H9 (cell line): ENCODE measurements around the gene PHF20. TPM values are rescaled to one million over a fixed set of nuclear protein-coding genes. Genes with fewer than 3 reads are reported as not detected.

Experiments used
- DNase-seq: peaks from one replicate; pipeline ENCODE4 v3.0.0-alpha.2; 2017
- H2AFZ ChIP-seq: one replicate; pipeline ENCODE4 v1.6.1; 2013; ENCODE audit warnings: mild to moderate bottlenecking, low read length, control low read depth, moderate library complexity
- H2AK5ac ChIP-seq: 2 replicates; pipeline ENCODE4 v1.6.1; 2013; ENCODE audit warnings: low read length, control low read depth, mixed read lengths; ENCODE audit not compliant: insufficient read length
- H2BK120ac ChIP-seq: one replicate; pipeline ENCODE4 v1.6.1; 2013; ENCODE audit warnings: low read depth, mild to moderate bottlenecking, low read length, control low read depth, inconsistent platforms; ENCODE audit not compliant: poor library complexity, severe bottlenecking
- H2BK12ac ChIP-seq: 2 replicates; pipeline ENCODE4 v1.6.1; 2013; ENCODE audit warnings: low read length, control low read depth, mixed read lengths, low read depth; ENCODE audit not compliant: insufficient read length
- H2BK15ac ChIP-seq: 2 replicates; pipeline ENCODE4 v1.6.1; 2013; ENCODE audit warnings: low read depth, low read length, control low read depth
- H2BK20ac ChIP-seq: one replicate; pipeline ENCODE4 v1.6.1; 2013; ENCODE audit warnings: low read depth, mild to moderate bottlenecking, low read length, control low read depth, inconsistent platforms; ENCODE audit not compliant: poor library complexity, severe bottlenecking
- H2BK5ac ChIP-seq: 2 replicates; pipeline ENCODE4 v1.6.1; 2013; ENCODE audit warnings: low read length, control low read depth, mixed read lengths; ENCODE audit not compliant: insufficient read length
- H3K14ac ChIP-seq: 2 replicates; pipeline ENCODE4 v1.6.1; 2013; ENCODE audit warnings: low read length, control low read depth; ENCODE audit not compliant: insufficient read depth
- H3K18ac ChIP-seq: 2 replicates; pipeline ENCODE4 v1.6.1; 2013; ENCODE audit warnings: low read depth, mild to moderate bottlenecking, mixed read lengths, low read length, control low read depth; ENCODE audit not compliant: insufficient read length
- H3K23ac ChIP-seq: 2 replicates; pipeline ENCODE4 v1.6.1; 2013; ENCODE audit warnings: low read length, control low read depth, mixed read lengths, low read depth; ENCODE audit not compliant: insufficient read length
- H3K23me2 ChIP-seq: 2 replicates; pipeline ENCODE4 v1.6.1; 2013; ENCODE audit warnings: low read depth, mild to moderate bottlenecking, mixed read lengths, low read length, control low read depth; ENCODE audit not compliant: insufficient read length, poor library complexity, severe bottlenecking
- H3K27ac ChIP-seq: 2 replicates; pipeline ENCODE4 v1.5.1; 2013; ENCODE audit warnings: low read length, control low read depth, mixed read lengths, low read depth; ENCODE audit not compliant: insufficient read length
- H3K27me3 ChIP-seq: 2 replicates; pipeline ENCODE4 v1.6.1; 2013; ENCODE audit warnings: low read length, control low read depth, inconsistent platforms; ENCODE audit not compliant: insufficient read depth
- H3K4ac ChIP-seq: 2 replicates; pipeline ENCODE4 v1.6.1; 2013; ENCODE audit warnings: low read depth, mild to moderate bottlenecking, control low read depth, inconsistent platforms, low read length, moderate library complexity
- H3K4me1 ChIP-seq: 2 replicates; pipeline ENCODE4 v1.6.1; 2013; ENCODE audit warnings: low read length, control low read depth, inconsistent platforms; ENCODE audit not compliant: insufficient read depth
- H3K4me2 ChIP-seq: 2 replicates; pipeline ENCODE4 v1.6.1; 2013; ENCODE audit warnings: low read length, control low read depth, mixed read lengths; ENCODE audit not compliant: insufficient read length, insufficient read depth
- H3K56ac ChIP-seq: 2 replicates; pipeline ENCODE4 v1.6.1; 2013; ENCODE audit warnings: low read depth, mild to moderate bottlenecking, mixed read lengths, low read length, control low read depth; ENCODE audit not compliant: insufficient read length
- H3K79me1 ChIP-seq: 2 replicates; pipeline ENCODE4 v1.6.1; 2013; ENCODE audit warnings: low read depth, mild to moderate bottlenecking, moderate library complexity, low read length, control low read depth, inconsistent platforms; ENCODE audit not compliant: insufficient read depth, poor library complexity, severe bottlenecking
- H3K79me2 ChIP-seq: 2 replicates; pipeline ENCODE4 v1.6.1; 2013; ENCODE audit warnings: low read length, control low read depth, inconsistent platforms; ENCODE audit not compliant: insufficient read depth
- H3K9ac ChIP-seq: 2 replicates; pipeline ENCODE4 v1.6.1; 2013; ENCODE audit warnings: low read length, control low read depth, mixed read lengths; ENCODE audit not compliant: insufficient read length; ENCODE audit errors: extremely low read depth
- H3K9me3 ChIP-seq: one replicate; pipeline ENCODE4 v1.6.1; 2013; ENCODE audit warnings: low read depth, low read length, inconsistent platforms; ENCODE audit not compliant: control insufficient read depth
- H3T11ph ChIP-seq: one replicate; pipeline ENCODE4 v1.6.1; 2013; ENCODE audit warnings: mild to moderate bottlenecking, low read length, control low read depth, inconsistent platforms
- H4K20me1 ChIP-seq: one replicate; pipeline ENCODE4 v1.6.1; 2013; ENCODE audit not compliant: control insufficient read depth, insufficient read length, insufficient read depth
- H4K5ac ChIP-seq: 2 replicates; pipeline ENCODE4 v1.6.1; 2013; ENCODE audit warnings: low read depth, mild to moderate bottlenecking, mixed read lengths, low read length, control low read depth; ENCODE audit not compliant: insufficient read length
- H4K8ac ChIP-seq: replicated peaks from 2 replicates; pipeline ENCODE4 v1.6.1; 2013; ENCODE audit warnings: low read length, control low read depth, mixed read lengths, low read depth; ENCODE audit not compliant: insufficient read length
- H4K91ac ChIP-seq: 2 replicates; pipeline ENCODE4 v1.6.1; 2013; ENCODE audit warnings: low read depth, mild to moderate bottlenecking, moderate library complexity, mixed read lengths, low read length, control low read depth; ENCODE audit not compliant: insufficient read length
- H3K27ac Mint-ChIP-seq, 3 experiments: 2 replicates in 2 of 3; 3 replicates in 1 of 3; pipeline ENCODE4 v1.8.0; 2020 to 2021; ENCODE audit warnings: mixed read lengths in 3 of 3, mild to moderate bottlenecking in 1 of 3, moderate library complexity in 1 of 3
- H3K27me3 Mint-ChIP-seq: 2 replicates; pipeline ENCODE4 v1.8.0; 2021; ENCODE audit warnings: low read depth, mild to moderate bottlenecking, moderate library complexity, mixed read lengths
- H3K36me3 Mint-ChIP-seq, 3 experiments: 2 replicates in 2 of 3; 3 replicates in 1 of 3; pipeline ENCODE4 v1.8.0; 2020 to 2021; ENCODE audit warnings: low read depth in 3 of 3, mixed read lengths in 3 of 3; ENCODE audit not compliant: insufficient read depth in 1 of 3
- H3K4me1 Mint-ChIP-seq, 2 experiments: 2 replicates each; pipeline ENCODE4 v1.8.0; 2020; ENCODE audit warnings: mixed read lengths in 2 of 2
- H3K4me3 Mint-ChIP-seq, 2 experiments: 2 replicates in 1 of 2; 3 replicates in 1 of 2; pipeline ENCODE4 v1.8.0; 2020 to 2021; ENCODE audit warnings: mild to moderate bottlenecking in 2 of 2, mixed read lengths in 2 of 2, moderate library complexity in 1 of 2
- H3K9me3 Mint-ChIP-seq, 2 experiments: 2 replicates in 1 of 2; 3 replicates in 1 of 2; pipeline ENCODE4 v1.8.0; 2020; ENCODE audit warnings: mild to moderate bottlenecking in 2 of 2, mixed read lengths in 2 of 2, moderate library complexity in 1 of 2
- WGBS: extraction: QIAGEN DNeasy Blood & Tissue Kit; methylation state at CpG from one replicate; pipeline ENCODE4 v1.1.7; 2013; ENCODE audit warnings: missing lambda C conversion rate, low lambda C conversion rate, mixed read lengths; ENCODE audit not compliant: insufficient read length; ENCODE audit errors: extremely low coverage; 5-methylcytosine and 5-hydroxymethylcytosine counted together
- total RNA-seq: library from RNA; stranded (reverse); gene quantifications from 2 replicates; pipeline ENCODE4 v1.2.1, GENCODE V29; 2021
- TF ChIP-seq, protein P1 (sequence below): fragments of 200-600 bp; sonication (generic); conservative IDR thresholded peaks from 3 replicates; pipeline ENCODE4 v1.8.0; 2021; ENCODE audit warnings: antibody characterized with exemption, mild to moderate bottlenecking

PHF20 gene
- total RNA-seq, 1 experiment from 2014 or later = 50.3 TPM

GRCh38 chr20:35750611-35751010 lies 21.2 kb upstream of the PHF20 start:
- Histone ChIP-seq H2AK5ac (no peak overlapping the region), H3K27me3 (no peaks in the 10 kb centered on the region), H3K9ac (no peak overlapping the region), H3K4ac (no peak overlapping the region), H3K14ac (no peak overlapping the region), H4K20me1 (no peaks in the 10 kb centered on the region), H3K4me2 (no peak overlapping the region), H4K8ac (no peak overlapping the region), H2BK15ac (no peak overlapping the region), H2AFZ (no peak overlapping the region), H3K23ac (no peak overlapping the region), H4K5ac (no peak overlapping the region), H3K56ac (no peak overlapping the region), H3K18ac (no peak overlapping the region), H2BK20ac (no peak overlapping the region), H3T11ph (no peak overlapping the region), H3K27ac (no peak overlapping the region), H2BK12ac (no peak overlapping the region), H3K9me3 (no peaks in the 10 kb centered on the region), H3K79me1 (no peaks in the 10 kb centered on the region), H4K91ac (no peak overlapping the region), H3K23me2 (no peaks in the 10 kb centered on the region), H2BK5ac (no peak overlapping the region), H3K79me2 (no peaks in the 10 kb centered on the region), H2BK120ac (no peak overlapping the region), H3K4me1 (no peaks in the 10 kb centered on the region)
- no peak for DNase-seq
- Mint-ChIP-seq H3K9me3 (no peaks in the 10 kb centered on the region), H3K27me3 (peaks cover 8% of the 10 kb centered on the region), H3K4me1 (no peaks in the 10 kb centered on the region), H3K36me3 (no peaks in the 10 kb centered on the region), H3K27ac (no peak overlapping the region), H3K4me3 (no peak overlapping the region)
- no CpG with 5 or more reads among the region's 2 CpGs for WGBS
- TF ChIP-seq, protein P1, sequence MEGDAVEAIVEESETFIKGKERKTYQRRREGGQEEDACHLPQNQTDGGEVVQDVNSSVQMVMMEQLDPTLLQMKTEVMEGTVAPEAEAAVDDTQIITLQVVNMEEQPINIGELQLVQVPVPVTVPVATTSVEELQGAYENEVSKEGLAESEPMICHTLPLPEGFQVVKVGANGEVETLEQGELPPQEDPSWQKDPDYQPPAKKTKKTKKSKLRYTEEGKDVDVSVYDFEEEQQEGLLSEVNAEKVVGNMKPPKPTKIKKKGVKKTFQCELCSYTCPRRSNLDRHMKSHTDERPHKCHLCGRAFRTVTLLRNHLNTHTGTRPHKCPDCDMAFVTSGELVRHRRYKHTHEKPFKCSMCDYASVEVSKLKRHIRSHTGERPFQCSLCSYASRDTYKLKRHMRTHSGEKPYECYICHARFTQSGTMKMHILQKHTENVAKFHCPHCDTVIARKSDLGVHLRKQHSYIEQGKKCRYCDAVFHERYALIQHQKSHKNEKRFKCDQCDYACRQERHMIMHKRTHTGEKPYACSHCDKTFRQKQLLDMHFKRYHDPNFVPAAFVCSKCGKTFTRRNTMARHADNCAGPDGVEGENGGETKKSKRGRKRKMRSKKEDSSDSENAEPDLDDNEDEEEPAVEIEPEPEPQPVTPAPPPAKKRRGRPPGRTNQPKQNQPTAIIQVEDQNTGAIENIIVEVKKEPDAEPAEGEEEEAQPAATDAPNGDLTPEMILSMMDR = no peak
